Subcutaneous adipose tissue (tissue), 4 donors: ENCODE data around the gene GPR52. TPM values are rescaled to one million over a fixed set of nuclear protein-coding genes. Genes with fewer than 3 reads are reported as not detected.

Source experiments
- total RNA-seq, 4 donors: library from RNA; depleted of rRNA; stranded (reverse); fragments of >200 nt; gene quantifications; one replicate each; pipeline ENCODE4 v1.1.0, GENCODE V29; 2016
- TF ChIP-seq, protein P1 (sequence below): fragments of 450-650 bp; IDR thresholded peaks from one replicate; pipeline ENCODE4 v1.5.1; 2016; ENCODE audit warnings: low read depth, mild to moderate bottlenecking, control low read depth, antibody characterized with exemption, moderate library complexity

Gene GPR52
- total RNA-seq, 4 donors from 2014 or later, result 0.75 to 7.2 (median 2.7) TPM

- TF ChIP-seq, protein P1, sequence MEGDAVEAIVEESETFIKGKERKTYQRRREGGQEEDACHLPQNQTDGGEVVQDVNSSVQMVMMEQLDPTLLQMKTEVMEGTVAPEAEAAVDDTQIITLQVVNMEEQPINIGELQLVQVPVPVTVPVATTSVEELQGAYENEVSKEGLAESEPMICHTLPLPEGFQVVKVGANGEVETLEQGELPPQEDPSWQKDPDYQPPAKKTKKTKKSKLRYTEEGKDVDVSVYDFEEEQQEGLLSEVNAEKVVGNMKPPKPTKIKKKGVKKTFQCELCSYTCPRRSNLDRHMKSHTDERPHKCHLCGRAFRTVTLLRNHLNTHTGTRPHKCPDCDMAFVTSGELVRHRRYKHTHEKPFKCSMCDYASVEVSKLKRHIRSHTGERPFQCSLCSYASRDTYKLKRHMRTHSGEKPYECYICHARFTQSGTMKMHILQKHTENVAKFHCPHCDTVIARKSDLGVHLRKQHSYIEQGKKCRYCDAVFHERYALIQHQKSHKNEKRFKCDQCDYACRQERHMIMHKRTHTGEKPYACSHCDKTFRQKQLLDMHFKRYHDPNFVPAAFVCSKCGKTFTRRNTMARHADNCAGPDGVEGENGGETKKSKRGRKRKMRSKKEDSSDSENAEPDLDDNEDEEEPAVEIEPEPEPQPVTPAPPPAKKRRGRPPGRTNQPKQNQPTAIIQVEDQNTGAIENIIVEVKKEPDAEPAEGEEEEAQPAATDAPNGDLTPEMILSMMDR, result no peak
Observed at GRCh38 chr1:174428739-174429138, 19.0 kb upstream of the GPR52 start.

GRCh38 chr1:174433451-174433850 is 14.3 kb upstream of the GPR52 start:
- TF ChIP-seq, protein P1, result no peak

- TF ChIP-seq, protein P1, result no peak
Observed at GRCh38 chr1:174445351-174445750, 2.4 kb upstream of the GPR52 start.

DNA sequence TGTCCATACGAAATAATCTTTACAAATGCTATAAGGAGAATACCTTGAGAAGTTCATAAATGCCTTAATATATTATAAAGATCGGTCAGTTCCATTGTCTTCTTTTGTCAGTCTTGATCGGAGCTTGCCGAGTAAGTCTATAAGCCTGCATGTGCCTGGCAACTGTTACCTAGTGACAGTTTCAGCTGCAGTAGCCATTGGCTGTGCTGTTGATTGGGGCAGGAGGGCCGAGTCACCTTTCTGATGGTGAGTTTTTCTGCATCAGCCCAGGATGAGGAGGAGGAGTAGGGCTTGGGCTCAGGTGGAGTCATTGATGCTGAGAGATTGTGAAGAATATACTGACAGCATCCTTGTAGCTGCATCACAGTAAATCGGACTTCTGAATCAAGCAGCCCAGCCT is 1.9 kb upstream of the GPR52 start:
- TF ChIP-seq, protein P1, result no peak

GRCh38 chr1:174448531-174448883 is 743 bp downstream of the GPR52 start:
- TF ChIP-seq, protein P1, result no peak

DNA sequence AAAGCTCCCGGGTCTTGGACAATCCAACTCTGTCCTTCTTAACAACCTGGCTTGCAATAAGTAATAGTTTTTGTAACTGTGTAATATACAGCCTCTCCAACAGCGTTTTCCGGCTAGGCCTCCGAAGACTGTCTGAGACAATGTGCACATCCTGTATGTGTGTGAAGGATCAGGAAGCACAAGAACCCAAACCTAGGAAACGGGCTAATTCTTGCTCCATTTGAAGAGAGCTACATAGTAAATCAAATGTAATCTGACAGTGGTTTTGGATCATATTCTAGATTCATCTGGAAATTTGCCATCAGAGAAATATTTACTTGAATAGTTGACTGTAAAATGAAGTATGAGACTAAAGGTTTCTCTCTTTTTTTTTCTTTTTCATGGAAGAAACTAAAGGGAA is 1.2 kb downstream of the GPR52 start:
- TF ChIP-seq, protein P1, result no peak

- TF ChIP-seq, protein P1, result no peak
Observed at GRCh38 chr1:174451408-174451807, 3.6 kb downstream of the GPR52 start.
